IMR-90 (cell line): ENCODE measurements around the gene COL15A1. TPM values are rescaled to one million over a fixed set of nuclear protein-coding genes. Genes with fewer than 3 reads are reported as not detected.

Experiments
- ATAC-seq: fragments of 200-7000 bp; cut with Tn5 transposase; 2 replicates; pipeline ENCODE4 v1.9.1; 2020; ENCODE audit warnings: low read depth, mild to moderate bottlenecking, moderate library complexity
- BruUV-seq: library from RNA; stranded (reverse); fragments of 400-500 nt; replicated peaks from 2 replicates; lab custom pipeline; 2021; lab: Mats Ljungman, UMichigan
- CTCF ChIA-PET: fragments of 300-600 bp; formaldehyde crosslinking; extraction: SDS; loops from one replicate; lab custom pipeline; 2021; ENCODE audit warnings: antibody characterized with exemption; lab: Yijun Ruan, JAX
- POLR2A ChIA-PET: fragments of 300-600 bp; sonication (Branson Sonifier 250); formaldehyde crosslinking; loops from one replicate; lab custom pipeline; 2022; ENCODE audit warnings: antibody characterized with exemption; ENCODE audit not compliant: unreplicated experiment; lab: Charles Lee
- DNase-seq: peaks from one replicate; pipeline ENCODE4 v3.0.0; 2013
- H2AFZ ChIP-seq: replicated peaks from 2 replicates; pipeline ENCODE3; 2013; ENCODE audit warnings: low read length, mild to moderate bottlenecking; ENCODE audit not compliant: poor library complexity
- H2AK5ac ChIP-seq: 2 replicates; pipeline ENCODE4 v1.6.1; 2013; ENCODE audit warnings: low read depth, low read length, inconsistent platforms
- H2AK9ac ChIP-seq: replicated peaks from 2 replicates; pipeline ENCODE3; 2013; ENCODE audit warnings: mild to moderate bottlenecking, low read depth, low read length, moderate library complexity; ENCODE audit not compliant: poor library complexity
- H2BK120ac ChIP-seq: 2 replicates; pipeline ENCODE4 v1.6.1; 2013; ENCODE audit warnings: low read depth, low read length, inconsistent platforms
- H2BK15ac ChIP-seq: 3 replicates; pipeline ENCODE4 v1.6.1; 2013; ENCODE audit warnings: low read depth, low read length, inconsistent platforms
- H2BK20ac ChIP-seq: 2 replicates; pipeline ENCODE4 v1.6.1; 2013; ENCODE audit warnings: low read depth, mild to moderate bottlenecking, inconsistent platforms, low read length, moderate library complexity
- H2BK5ac ChIP-seq: 2 replicates; pipeline ENCODE4 v1.6.1; 2013; ENCODE audit warnings: mild to moderate bottlenecking, low read depth, low read length, inconsistent platforms; ENCODE audit not compliant: poor library complexity, severe bottlenecking
- H3K14ac ChIP-seq: replicated peaks from 2 replicates; pipeline ENCODE4 v1.6.1; 2013; ENCODE audit warnings: low read depth, low read length, inconsistent platforms
- H3K18ac ChIP-seq: 2 replicates; pipeline ENCODE4 v1.6.1; 2013; ENCODE audit warnings: low read depth, low read length, control low read depth
- H3K23ac ChIP-seq: 2 replicates; pipeline ENCODE4 v1.6.1; 2013; ENCODE audit warnings: low read depth, low read length, inconsistent platforms
- H3K27ac ChIP-seq: 2 replicates; pipeline ENCODE4 v1.5.1; 2013; ENCODE audit warnings: mild to moderate bottlenecking, control low read depth, low read length; ENCODE audit not compliant: insufficient read depth
- H3K27me3 ChIP-seq: 2 replicates; pipeline ENCODE4 v1.6.1; 2013; ENCODE audit warnings: low read length; ENCODE audit not compliant: control insufficient read depth, insufficient read depth
- H3K36me3 ChIP-seq: 2 replicates; pipeline ENCODE4 v1.6.1; 2013; ENCODE audit warnings: low read length, mixed read lengths; ENCODE audit not compliant: control insufficient read depth, insufficient read depth
- H3K4ac ChIP-seq: 2 replicates; pipeline ENCODE4 v1.6.1; 2013; ENCODE audit warnings: low read depth, low read length, inconsistent platforms
- H3K4me1 ChIP-seq: 2 replicates; pipeline ENCODE4 v1.6.1; 2013; ENCODE audit warnings: low read length, mixed read lengths; ENCODE audit not compliant: control insufficient read depth, insufficient read depth
- H3K4me2 ChIP-seq: 2 replicates; pipeline ENCODE4 v1.6.1; 2013; ENCODE audit warnings: low read depth, mild to moderate bottlenecking, control low read depth, low read length, moderate library complexity
- H3K4me3 ChIP-seq: 2 replicates; pipeline ENCODE4 v1.5.1; 2013; ENCODE audit warnings: low read depth, mild to moderate bottlenecking, control low read depth, low read length, moderate library complexity; ENCODE audit not compliant: insufficient read depth
- H3K56ac ChIP-seq: 2 replicates; pipeline ENCODE4 v1.6.1; 2013; ENCODE audit warnings: low read length, inconsistent platforms; ENCODE audit not compliant: insufficient read depth; ENCODE audit errors: extremely low read depth
- H3K79me1 ChIP-seq, 2 experiments: 2 replicates each; pipeline ENCODE4 v1.6.1; 2013; ENCODE audit warnings: low read length in 2 of 2, inconsistent platforms in 1 of 2, low read depth in 1 of 2
- H3K9ac ChIP-seq: 2 replicates; pipeline ENCODE4 v1.6.1; 2013; ENCODE audit warnings: low read depth, low read length, control low read depth
- H3K9me1 ChIP-seq: 2 replicates; pipeline ENCODE4 v1.6.1; 2013; ENCODE audit warnings: low read length, inconsistent platforms; ENCODE audit not compliant: insufficient read depth
- H3K9me3 ChIP-seq: 2 replicates; pipeline ENCODE4 v1.6.1; 2013; ENCODE audit warnings: low read length; ENCODE audit not compliant: control insufficient read depth, insufficient read depth
- H4K20me1 ChIP-seq: 2 replicates; pipeline ENCODE4 v1.6.1; 2013; ENCODE audit warnings: low read length, inconsistent platforms; ENCODE audit not compliant: insufficient read depth
- H4K5ac ChIP-seq: 2 replicates; pipeline ENCODE4 v1.6.1; 2013; ENCODE audit warnings: mild to moderate bottlenecking, low read depth, low read length, control low read depth
- H4K8ac ChIP-seq, 2 experiments: 2 replicates each; pipeline ENCODE4 v1.6.1; 2013; ENCODE audit warnings: low read depth in 2 of 2, low read length in 2 of 2, control low read depth in 1 of 2, inconsistent platforms in 1 of 2
- H4K91ac ChIP-seq: 2 replicates; pipeline ENCODE4 v1.6.1; 2013; ENCODE audit warnings: low read depth, low read length, inconsistent platforms; ENCODE audit not compliant: insufficient read depth
- BHLHE40 ChIP-seq: fragments of 150-350 bp; IDR thresholded peaks from 2 replicates; pipeline ENCODE4 v1.6.1; 2016; ENCODE audit warnings: mild to moderate bottlenecking, low read depth, low read length
- CEBPB ChIP-seq: IDR thresholded peaks from 2 replicates; pipeline ENCODE4 v1.6.1; 2012; ENCODE audit warnings: low read depth, low read length, improper control_type of control experiment
- CTCF ChIP-seq: conservative IDR thresholded peaks from 2 replicates; pipeline ENCODE4 v1.5.1; 2012; ENCODE audit warnings: mild to moderate bottlenecking, low read depth, low read length, improper control_type of control experiment
- ELK1 ChIP-seq: fragments of 150-350 bp; IDR thresholded peaks from 2 replicates; pipeline ENCODE4 v1.6.1; 2016; ENCODE audit warnings: low read depth, mild to moderate bottlenecking, low read length, moderate library complexity, borderline replicate concordance
- FOS ChIP-seq: fragments of 150-350 bp; IDR thresholded peaks from 2 replicates; pipeline ENCODE4 v1.6.1; 2016; ENCODE audit warnings: low read depth, low read length
- MAFK ChIP-seq: IDR thresholded peaks from 2 replicates; pipeline ENCODE4 v1.6.1; 2012; ENCODE audit warnings: low read depth, low read length, improper control_type of control experiment
- POLR2A ChIP-seq: IDR thresholded peaks from 2 replicates; pipeline ENCODE4 v1.6.1; 2012; ENCODE audit warnings: mild to moderate bottlenecking, low read depth, low read length
- RCOR1 ChIP-seq: IDR thresholded peaks from 2 replicates; pipeline ENCODE4 v1.6.1; 2012; ENCODE audit warnings: mild to moderate bottlenecking, low read length, improper control_type of control experiment; ENCODE audit not compliant: insufficient replicate concordance
- SMC3 ChIP-seq: fragments of 150-350 bp; IDR thresholded peaks from 2 replicates; pipeline ENCODE4 v1.6.1; 2016; ENCODE audit warnings: low read depth, mild to moderate bottlenecking, antibody characterized with exemption, low read length, moderate library complexity
- USF2 ChIP-seq: fragments of 150-350 bp; IDR thresholded peaks from 2 replicates; pipeline ENCODE4 v1.6.1; 2017; ENCODE audit warnings: mild to moderate bottlenecking, antibody characterized with exemption, low read length, low read depth
- WGBS, 2 experiments: methylation state at CpG; one replicate each; pipeline versions ENCODE4 v1.1.5 to v1.1.7; 2013; ENCODE audit warnings: missing lambda C conversion rate in 2 of 2; ENCODE audit not compliant: insufficient read length in 1 of 2; ENCODE audit errors: extremely low coverage in 2 of 2; 5-methylcytosine and 5-hydroxymethylcytosine counted together
- dilution Hi-C: fragments of 300-500 bp; cut with HindIII; formaldehyde crosslinking; loops from one replicate; pipeline ENCODE4 v1.14.3; 2018; ENCODE audit warnings: low sequenced_read_pairs; ENCODE audit not compliant: unreplicated experiment
- in situ Hi-C: fragments of 300-500 bp; cut with MboI; formaldehyde crosslinking; loops from 3 replicates; pipeline ENCODE4 v1.14.3; 2019; ENCODE audit warnings: low sequenced_read_pairs, inconsistent platforms, mixed read lengths
- intact Hi-C: fragments of 100-400 bp; cut with micrococcal nuclease; formaldehyde crosslinking; loops from 2 replicates; pipeline ENCODE4 v1.10.0; 2022
- polyA plus RNA-seq, 3 experiments: library from polyadenylated mRNA; depleted of rRNA; stranded (reverse); fragments of >200 nt; gene quantifications; 2 replicates each; pipeline ENCODE4 v1.2.3, GENCODE V29; 2012; ENCODE audit warnings: low replicate concordance in 1 of 3
- total RNA-seq: library from RNA; depleted of rRNA; stranded (reverse); fragments of >200 nt; gene quantifications from 2 replicates; pipeline ENCODE4 v1.2.3, GENCODE V29; 2012

Gene COL15A1
- total and polyA plus RNA-seq, 2 of the 4 experiments (the other 2 are of a cell fraction) = 2.2 to 3.7 TPM

GRCh38 chr9:98908897-98909634 lies 34.6 kb upstream of the COL15A1 start:
- TF ChIP-seq BHLHE40 (no peak), USF2 (no peak), CEBPB (peak; percentile 95), SMC3 (no peak), MAFK (no peak), FOS (0 out of 2 replicates have a peak, but pooled peaks have one; percentile 25), CTCF (no peak), RCOR1 (no peak), ELK1 (no peak), POLR2A (no peak)
- Histone ChIP-seq H3K4me1 (peaks cover 25% of the 10 kb centered on the region), H2BK15ac (peak overlapping the region; percentile 98; the same call in 2 of the 3 replicates), H2BK120ac (peak overlapping the region; percentile 100), H3K9ac (peak overlapping the region; percentile 5; the same call in 1 of the 2 replicates), H3K36me3 (no peaks in the 10 kb centered on the region), H2AFZ (peak overlapping the region; percentile 70), H3K23ac (peak overlapping the region; percentile 97), H3K9me1 (peaks cover 23% of the 10 kb centered on the region), H3K4me3 (no peak overlapping the region), H3K56ac (peak overlapping the region; percentile 85), H2AK9ac (peak overlapping the region; percentile 77), H4K8ac (peak overlapping the region; percentile 95 to 97), H2BK20ac (peak overlapping the region; percentile 100), H2AK5ac (peak overlapping the region; percentile 95), H3K4me2 (peak overlapping the region; percentile 32; the same call in 1 of the 2 replicates), H3K14ac (peak overlapping the region; percentile 90), H2BK5ac (peak overlapping the region; percentile 98), H4K20me1 (0 out of 2 replicates have a peak, but pooled peaks cover 3% of the 10 kb centered on the region), H3K79me1 (no peaks in the 10 kb centered on the region; a peak in 1 of 4 replicates), H3K27ac (peak overlapping the region; percentile 96), H3K18ac (peak overlapping the region; percentile 91), H3K27me3 (no peaks in the 10 kb centered on the region), H3K4ac (peak overlapping the region; percentile 100), H3K9me3 (no peaks in the 10 kb centered on the region), H4K5ac (peak overlapping the region; percentile 84), H4K91ac (peak overlapping the region; percentile 99)
- intact Hi-C loops = no loop called here
- ATAC-seq = peak; percentile 48
- ChIA-PET CTCF (interaction anchor here (0.6 to 1.2 kb wide), 4 partner anchors 9 to 947 kb away, joined by 3 to 4 read pairs (median 4); no protein-coding TSS in a partner anchor), POLR2A (interaction anchor here (0.9 kb wide), 1 partner anchor 10 kb away, joined by 4 read pairs; no protein-coding TSS in a partner anchor)
- peak; percentile 91 for DNase-seq
- dilution Hi-C loops = no loop called here
- no CpG with 5 or more reads among the region's 5 CpGs for WGBS, 2 experiments
- in situ Hi-C loops = no loop called here
- no TSS peak for BruUV-seq
